SU-DHL-6 (cell line): ENCODE data around the gene NCKAP5.

Source experiments
- H2AFZ ChIP-seq: fragments of 200-600 bp; sonication (generic); 2 replicates; pipeline ENCODE4 v1.6.1; 2014; ENCODE audit warnings: low read depth, mild to moderate bottlenecking, moderate library complexity, mixed read lengths, antibody characterized with exemption, low read length; ENCODE audit not compliant: severe bottlenecking
- H3F3A ChIP-seq: fragments of 200-600 bp; shearing (Covaris generic); 2 replicates; pipeline ENCODE4 v1.6.0; 2016; ENCODE audit warnings: antibody characterized with exemption, mild to moderate bottlenecking; ENCODE audit not compliant: insufficient read depth
- H3K27ac ChIP-seq: fragments of 200-600 bp; sonication (generic); 2 replicates; pipeline ENCODE4 v1.5.1; 2016; ENCODE audit warnings: low read depth, mild to moderate bottlenecking, low read length, moderate library complexity, mixed read lengths
- H3K27me3 ChIP-seq: fragments of 200-600 bp; sonication (generic), shearing (Covaris generic); 2 replicates; pipeline ENCODE4 v1.6.0; 2014; ENCODE audit warnings: mild to moderate bottlenecking, low read length
- H3K36me3 ChIP-seq: fragments of 200-600 bp; sonication (generic); 2 replicates; pipeline ENCODE4 v1.6.1; 2014; ENCODE audit warnings: mild to moderate bottlenecking, low read length, mixed read lengths
- H3K4me2 ChIP-seq: fragments of 300-600, 200-600 bp; shearing (Covaris generic), sonication (generic); 2 replicates; pipeline ENCODE4 v1.6.0; 2014; ENCODE audit warnings: low read length, low read depth, mild to moderate bottlenecking; ENCODE audit not compliant: poor library complexity, severe bottlenecking
- H3K4me3 ChIP-seq: fragments of 200-600 bp; sonication (generic); 2 replicates; pipeline ENCODE4 v1.5.1; 2014; ENCODE audit warnings: antibody characterized with exemption, low read length, mild to moderate bottlenecking, mixed read lengths; ENCODE audit not compliant: insufficient read depth, poor library complexity, severe bottlenecking
- H3K79me2 ChIP-seq: fragments of 200-600 bp; sonication (generic); 2 replicates; pipeline ENCODE4 v1.6.1; 2014; ENCODE audit warnings: mild to moderate bottlenecking, low read length, moderate library complexity; ENCODE audit not compliant: insufficient read depth
- H3K9ac ChIP-seq: fragments of 200-600 bp; sonication (generic); 2 replicates; pipeline ENCODE4 v1.7.0; 2014; ENCODE audit warnings: mild to moderate bottlenecking, low read length
- H3K9me2 ChIP-seq: fragments of 200-600 bp; sonication (generic); replicated peaks from 2 replicates; pipeline ENCODE4 v1.6.1; 2014; ENCODE audit warnings: low read length; ENCODE audit not compliant: insufficient read depth
- H3K9me3 ChIP-seq: fragments of 200-600 bp; sonication (generic); 2 replicates; pipeline ENCODE4 v1.6.1; 2014; ENCODE audit warnings: low read length, mixed read lengths; ENCODE audit not compliant: insufficient read depth
- H4K20me1 ChIP-seq: fragments of 200-600 bp; sonication (generic); 2 replicates; pipeline ENCODE4 v1.6.1; 2014; ENCODE audit warnings: low read depth, mild to moderate bottlenecking, antibody characterized with exemption, low read length, moderate library complexity, mixed read lengths
- EZH2phosphoT487 ChIP-seq: fragments of 200-600 bp; sonication (generic), shearing (Covaris generic); conservative IDR thresholded peaks from 2 replicates; pipeline ENCODE4 v1.6.1; 2018; ENCODE audit warnings: mild to moderate bottlenecking, antibody characterized with exemption, low read length, moderate library complexity, mixed read lengths
- TF ChIP-seq, protein P1 (sequence below): fragments of 200-600 bp; sonication (generic); IDR thresholded peaks from one replicate; pipeline ENCODE4 v1.5.1; 2017; ENCODE audit warnings: antibody characterized with exemption, mild to moderate bottlenecking, low read length, moderate library complexity; ENCODE audit not compliant: insufficient read depth, poor library complexity, severe bottlenecking

The NCKAP5 gene

DNA sequence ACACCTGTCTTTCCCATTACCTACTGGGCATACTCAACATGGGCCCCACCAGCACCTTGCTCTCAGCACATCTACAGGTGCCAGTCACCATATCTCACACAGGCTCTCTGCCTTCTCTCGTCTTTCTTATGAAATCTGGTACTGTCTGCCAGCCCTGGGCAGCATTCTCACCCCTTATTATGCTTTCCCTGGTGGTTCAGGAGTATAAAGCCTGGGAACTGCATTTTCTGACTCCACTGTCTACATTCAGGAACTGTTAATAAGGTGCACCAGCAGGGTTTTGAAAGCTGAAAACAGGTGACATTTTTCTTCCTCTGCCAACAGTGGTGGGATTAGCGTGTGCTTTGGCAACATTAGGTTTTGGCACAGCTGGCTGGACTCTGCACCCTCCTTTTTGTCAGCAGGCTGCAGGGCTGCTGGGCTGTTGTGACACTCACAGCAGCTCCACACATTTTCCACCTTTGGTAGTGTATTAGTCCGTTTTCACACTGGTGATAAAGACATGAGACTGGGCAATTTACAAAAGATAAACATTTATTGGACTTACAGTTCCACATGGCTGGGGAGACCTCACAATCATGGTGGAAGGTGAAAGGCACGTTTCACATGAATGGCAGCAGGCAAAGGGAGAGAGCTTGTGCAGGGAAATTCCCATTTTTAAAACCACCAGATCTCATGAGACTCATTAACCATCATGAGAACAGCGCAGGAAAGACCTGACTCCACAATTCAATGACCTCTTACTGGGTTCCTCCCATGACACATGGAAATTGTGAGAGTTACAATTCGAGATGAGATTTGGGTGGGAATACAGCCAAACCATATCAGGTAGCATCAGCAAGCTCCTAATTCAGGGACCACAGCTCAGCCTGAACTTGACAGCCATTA is 555.2 kb downstream of the NCKAP5 start:
- Histone ChIP-seq H3K27me3 (no peaks in the 10 kb centered on the region), H3K79me2 (no peaks in the 10 kb centered on the region), H3F3A (no peaks in the 10 kb centered on the region), H3K4me3 (no peak overlapping the region), H3K4me2 (no peak overlapping the region), H3K9ac (no peak overlapping the region), H3K36me3 (no peaks in the 10 kb centered on the region), H3K9me3 (no peaks in the 10 kb centered on the region), H3K27ac (no peak overlapping the region), H4K20me1 (no peaks in the 10 kb centered on the region), H3K9me2 (no peaks in the 10 kb centered on the region), H2AFZ (no peak overlapping the region)
- no peak for TF ChIP-seq EZH2phosphoT487
- TF ChIP-seq, protein P1, sequence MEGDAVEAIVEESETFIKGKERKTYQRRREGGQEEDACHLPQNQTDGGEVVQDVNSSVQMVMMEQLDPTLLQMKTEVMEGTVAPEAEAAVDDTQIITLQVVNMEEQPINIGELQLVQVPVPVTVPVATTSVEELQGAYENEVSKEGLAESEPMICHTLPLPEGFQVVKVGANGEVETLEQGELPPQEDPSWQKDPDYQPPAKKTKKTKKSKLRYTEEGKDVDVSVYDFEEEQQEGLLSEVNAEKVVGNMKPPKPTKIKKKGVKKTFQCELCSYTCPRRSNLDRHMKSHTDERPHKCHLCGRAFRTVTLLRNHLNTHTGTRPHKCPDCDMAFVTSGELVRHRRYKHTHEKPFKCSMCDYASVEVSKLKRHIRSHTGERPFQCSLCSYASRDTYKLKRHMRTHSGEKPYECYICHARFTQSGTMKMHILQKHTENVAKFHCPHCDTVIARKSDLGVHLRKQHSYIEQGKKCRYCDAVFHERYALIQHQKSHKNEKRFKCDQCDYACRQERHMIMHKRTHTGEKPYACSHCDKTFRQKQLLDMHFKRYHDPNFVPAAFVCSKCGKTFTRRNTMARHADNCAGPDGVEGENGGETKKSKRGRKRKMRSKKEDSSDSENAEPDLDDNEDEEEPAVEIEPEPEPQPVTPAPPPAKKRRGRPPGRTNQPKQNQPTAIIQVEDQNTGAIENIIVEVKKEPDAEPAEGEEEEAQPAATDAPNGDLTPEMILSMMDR: no peak

GRCh38 chr2:133004623-133005022 is 563.6 kb downstream of the NCKAP5 start:
- no peaks in the 10 kb centered on the region for H3K36me3 ChIP-seq
- H3K27me3 ChIP-seq: no peaks in the 10 kb centered on the region
- no peaks in the 10 kb centered on the region for H3F3A ChIP-seq
- H3K79me2 ChIP-seq: no peaks in the 10 kb centered on the region
- no peak for TF ChIP-seq EZH2phosphoT487
- TF ChIP-seq, protein P1: no peak
- no peak overlapping the region for H3K27ac ChIP-seq
- H3K9ac ChIP-seq: no peak overlapping the region
- H3K9me3 ChIP-seq: no peaks in the 10 kb centered on the region
- no peaks in the 10 kb centered on the region for H3K9me2 ChIP-seq
- no peaks in the 10 kb centered on the region for H4K20me1 ChIP-seq
- H3K4me3 ChIP-seq: no peak overlapping the region
- H2AFZ ChIP-seq: no peak overlapping the region
- H3K4me2 ChIP-seq: no peak overlapping the region

DNA sequence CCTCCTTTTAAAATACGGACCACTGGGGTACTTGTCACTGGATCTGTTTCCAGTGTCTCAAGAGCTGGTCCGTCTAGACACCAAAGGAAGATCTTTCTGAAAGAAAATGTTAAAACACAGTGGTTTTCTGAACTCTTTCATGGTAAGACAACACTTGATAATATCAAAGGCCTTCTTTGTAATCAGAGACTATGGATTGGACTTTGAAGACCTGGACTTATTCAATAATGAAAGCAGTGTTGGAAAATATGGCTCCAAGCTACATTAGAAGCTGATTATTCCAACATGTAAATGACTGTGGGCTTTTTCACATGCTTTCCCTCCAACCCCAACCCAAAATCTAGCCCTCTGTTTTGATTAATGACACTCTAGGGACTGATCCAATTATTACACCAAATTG is 568.8 kb downstream of the NCKAP5 start:
- Histone ChIP-seq H3K9me2 (no peaks in the 10 kb centered on the region), H2AFZ (no peak overlapping the region), H3K4me2 (no peak overlapping the region), H3K79me2 (no peaks in the 10 kb centered on the region), H3K4me3 (no peak overlapping the region), H3K36me3 (no peaks in the 10 kb centered on the region), H3K27me3 (no peaks in the 10 kb centered on the region), H3K9ac (no peak overlapping the region), H3F3A (no peaks in the 10 kb centered on the region), H3K9me3 (no peaks in the 10 kb centered on the region), H4K20me1 (no peaks in the 10 kb centered on the region), H3K27ac (no peak overlapping the region)
- TF ChIP-seq, protein P1: no peak
- TF ChIP-seq EZH2phosphoT487: no peak
